ENCODE data around the gene CMTM1.
A peak's percentile ranks its signal among the peaks of the same experiment; 100 is the strongest.
"Not testable (repeated sequence)": the region's sequence is repeated elsewhere in the genome, so short reads cannot be mapped to it uniquely, and the experiment has no call there.

CMTM1 gene

DNA sequence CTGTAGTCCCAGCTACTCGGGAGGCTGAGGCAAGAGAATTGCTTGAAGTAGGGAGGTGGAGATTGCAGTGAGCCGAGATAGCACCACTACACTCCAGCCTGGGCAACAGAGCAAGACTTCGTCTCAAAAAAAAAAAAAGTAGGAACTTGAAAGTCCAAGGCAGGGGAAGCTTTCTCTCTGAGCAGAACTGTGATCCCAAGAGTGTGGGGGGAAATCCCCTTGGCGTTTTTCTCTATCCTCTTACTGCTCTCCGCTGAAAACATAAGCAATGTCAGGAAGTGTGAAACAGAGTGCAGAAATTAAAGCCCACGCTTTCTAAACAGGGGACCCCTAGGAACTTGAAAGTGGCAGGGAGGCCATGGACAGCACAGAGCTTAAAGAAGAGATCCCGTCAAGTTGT is 28.5 kb downstream of the CMTM1 start:
- peak; percentile 82 to 88 (median 85) for DNase-seq

DNA sequence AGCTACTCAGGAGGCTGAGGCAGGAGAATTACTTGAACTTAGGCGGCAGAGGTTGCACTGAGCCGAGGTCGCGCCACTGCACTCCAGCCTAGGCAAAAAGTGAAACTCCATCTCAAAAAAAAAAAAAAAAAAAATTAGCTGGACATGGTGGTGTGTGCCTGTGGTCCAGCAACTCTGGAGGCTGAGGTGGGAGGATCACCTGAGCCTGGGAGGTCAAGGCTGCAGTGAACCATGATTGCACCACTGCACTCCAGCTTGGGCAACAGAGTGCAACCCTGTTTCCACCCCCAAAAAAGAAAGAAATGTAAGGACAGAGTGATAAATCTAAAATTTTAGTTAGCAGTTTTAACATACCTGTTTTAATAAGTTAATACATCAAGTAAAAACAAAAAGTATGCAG is 30.3 kb downstream of the CMTM1 start:
- not testable (repeated sequence) for DNase-seq

DNA sequence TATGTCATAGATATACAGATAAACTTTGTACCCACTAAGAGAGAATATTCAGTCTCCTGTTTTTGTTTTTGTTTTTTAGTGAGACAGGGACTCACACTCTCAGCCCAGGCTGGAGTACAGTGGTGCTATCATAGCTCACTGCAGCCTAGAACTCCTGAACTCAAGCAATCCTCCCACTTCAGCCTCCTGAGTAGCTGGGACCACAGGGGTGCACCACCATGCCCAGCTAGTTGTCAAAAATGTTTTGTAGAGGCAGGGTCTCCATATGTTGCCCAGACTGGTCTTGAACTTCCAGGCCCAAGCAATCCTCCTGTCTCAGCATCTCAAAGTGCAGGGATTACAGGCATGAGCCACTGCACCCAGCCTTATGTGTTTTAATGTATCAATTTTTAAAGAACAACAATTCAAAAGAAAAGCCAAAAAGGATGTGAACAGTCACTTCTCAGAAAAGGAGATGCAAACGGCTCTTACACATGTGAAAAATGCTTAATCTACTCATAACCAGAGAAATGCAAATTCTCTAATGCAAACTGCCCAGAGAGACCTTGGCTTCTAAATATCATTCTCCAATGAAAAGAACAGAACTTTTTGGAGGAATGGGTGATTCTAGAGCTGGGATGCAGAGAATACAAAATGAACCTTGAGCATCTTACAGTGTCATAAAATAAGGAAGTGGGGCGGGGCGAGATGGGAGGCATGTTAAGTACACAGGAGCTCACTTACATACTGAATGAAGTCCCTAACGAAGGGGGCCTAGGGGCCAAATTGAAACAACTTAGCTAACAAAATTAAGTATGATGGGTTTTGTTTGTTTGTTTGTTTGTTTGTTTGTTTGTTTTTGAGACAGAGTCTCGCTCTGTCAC is 31.0 kb downstream of the CMTM1 start:
- peak in 1 of 3 donors; percentile 40 for DNase-seq

DNA sequence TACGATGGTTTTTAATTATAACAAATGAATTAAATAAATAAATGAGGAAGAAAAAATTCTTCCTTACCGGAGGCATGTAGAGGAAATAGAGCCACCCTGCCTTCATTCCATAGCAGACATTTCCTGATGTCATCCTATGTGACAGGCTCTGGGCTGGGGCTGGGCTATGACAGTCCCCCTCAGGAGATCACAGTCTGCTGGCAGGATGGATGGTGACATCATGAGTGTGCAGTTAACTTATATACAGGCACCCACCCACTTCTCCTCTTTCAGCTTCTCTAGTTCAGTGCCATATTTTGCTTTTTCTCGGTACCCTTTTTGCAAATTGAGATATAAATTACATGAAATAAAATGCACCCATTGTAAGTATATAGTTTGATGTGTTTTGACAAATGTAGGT is 31.9 kb downstream of the CMTM1 start:
- DNase-seq = peak; percentile 41 to 62 (median 61)

DNA sequence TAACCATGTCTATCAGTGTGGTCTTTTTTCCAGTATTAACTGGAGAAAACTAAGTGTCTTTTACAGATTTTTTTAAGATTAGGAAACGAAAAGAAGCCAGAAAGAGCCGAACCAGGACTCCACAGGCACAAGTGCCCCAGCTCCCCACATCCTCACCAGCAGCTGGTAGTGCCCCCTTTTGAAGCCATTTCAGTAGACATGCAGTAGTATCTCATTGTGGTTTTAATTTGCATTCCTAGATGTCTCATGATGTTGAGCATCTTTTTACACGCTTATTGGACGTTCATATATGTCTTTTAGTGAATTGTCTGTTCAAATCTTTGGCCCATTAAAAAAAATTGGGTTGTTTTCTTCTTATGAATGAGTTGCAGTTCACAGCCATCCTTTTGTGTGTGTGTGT is 33.5 kb downstream of the CMTM1 start:
- no peak for DNase-seq

DNA sequence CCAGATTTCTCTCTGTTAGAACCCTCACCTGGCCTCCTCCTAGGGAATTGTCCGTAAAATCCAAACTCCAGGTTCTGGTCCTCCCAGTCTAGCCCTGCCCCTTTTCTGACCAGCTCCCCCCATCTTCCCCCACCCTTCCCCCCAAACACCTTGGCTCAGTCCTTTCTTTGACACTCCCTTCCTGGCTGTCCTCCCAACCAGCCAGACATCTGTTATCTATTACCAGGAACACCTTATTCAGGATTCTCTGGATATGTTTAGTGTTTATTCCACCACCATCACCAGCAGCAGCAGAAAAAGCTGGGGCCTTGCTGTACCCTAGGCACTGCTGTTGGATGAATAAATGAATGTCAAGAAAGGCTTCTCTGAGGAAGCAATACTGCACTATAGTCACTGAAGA is 34.2 kb downstream of the CMTM1 start:
- no peak for DNase-seq

DNA sequence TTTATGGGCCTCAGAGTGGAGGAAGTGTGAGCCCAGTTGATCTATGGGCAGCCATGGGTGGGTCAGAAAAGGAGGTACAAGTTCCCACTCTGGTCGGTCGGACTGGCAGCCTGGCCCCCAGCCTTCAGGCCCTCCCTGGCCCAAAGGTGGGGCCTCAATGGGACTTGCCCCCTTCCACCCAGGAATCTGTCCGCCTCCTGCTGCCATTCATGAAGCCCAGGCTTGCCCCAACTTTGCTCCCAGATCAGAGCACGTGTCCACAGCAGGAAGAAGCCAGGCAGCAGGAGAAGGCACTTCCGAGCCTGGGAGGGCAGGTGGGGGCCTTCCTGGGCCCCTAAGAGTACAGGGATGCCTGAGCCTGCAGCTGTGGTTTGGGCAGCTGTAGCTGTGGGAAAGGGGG is 35.2 kb downstream of the CMTM1 start:
- no peak for DNase-seq

DNA sequence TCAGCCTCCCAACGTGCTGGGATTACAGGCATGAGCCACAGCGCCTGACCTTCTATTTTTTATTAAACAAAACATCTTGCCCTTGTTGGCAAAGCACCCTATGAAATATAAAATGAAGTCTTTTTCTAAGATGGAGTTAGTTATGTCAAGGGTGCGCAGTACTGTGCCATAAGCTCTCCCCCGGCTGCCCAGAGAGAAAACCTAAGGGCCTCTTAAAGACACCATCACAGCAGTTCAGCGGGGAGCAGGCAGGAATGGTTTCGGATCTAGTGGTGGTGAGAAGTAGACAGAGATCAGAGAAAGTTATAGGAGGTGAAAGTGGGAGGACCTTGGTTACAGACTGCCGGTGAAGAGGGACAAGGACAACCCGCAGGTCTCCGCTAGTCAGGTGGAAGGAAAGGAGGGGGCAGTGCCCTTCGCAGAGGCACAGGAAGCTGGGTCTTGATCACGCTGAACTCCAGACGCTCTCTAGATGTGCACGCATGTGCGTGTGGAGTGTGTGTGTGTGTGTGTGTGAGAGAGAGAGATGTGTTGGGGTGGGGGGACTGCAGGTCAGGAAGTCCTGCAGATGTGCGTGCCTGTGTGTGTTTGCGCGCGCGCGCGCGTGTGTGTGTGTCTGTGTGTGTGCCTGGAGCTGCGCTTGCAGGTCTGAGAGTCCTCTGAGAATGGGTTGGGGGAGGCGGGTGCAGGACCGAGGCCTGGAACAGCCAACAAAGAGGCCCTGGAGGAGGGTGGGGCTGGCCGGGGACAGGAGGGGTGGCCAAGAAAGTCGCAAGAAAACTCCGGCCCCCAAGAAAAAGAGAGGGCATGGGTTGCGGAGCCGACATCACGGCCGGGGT is 37.5 kb downstream of the CMTM1 start:
- peak in 1 of 3 donors; percentile 33 for DNase-seq

DNA sequence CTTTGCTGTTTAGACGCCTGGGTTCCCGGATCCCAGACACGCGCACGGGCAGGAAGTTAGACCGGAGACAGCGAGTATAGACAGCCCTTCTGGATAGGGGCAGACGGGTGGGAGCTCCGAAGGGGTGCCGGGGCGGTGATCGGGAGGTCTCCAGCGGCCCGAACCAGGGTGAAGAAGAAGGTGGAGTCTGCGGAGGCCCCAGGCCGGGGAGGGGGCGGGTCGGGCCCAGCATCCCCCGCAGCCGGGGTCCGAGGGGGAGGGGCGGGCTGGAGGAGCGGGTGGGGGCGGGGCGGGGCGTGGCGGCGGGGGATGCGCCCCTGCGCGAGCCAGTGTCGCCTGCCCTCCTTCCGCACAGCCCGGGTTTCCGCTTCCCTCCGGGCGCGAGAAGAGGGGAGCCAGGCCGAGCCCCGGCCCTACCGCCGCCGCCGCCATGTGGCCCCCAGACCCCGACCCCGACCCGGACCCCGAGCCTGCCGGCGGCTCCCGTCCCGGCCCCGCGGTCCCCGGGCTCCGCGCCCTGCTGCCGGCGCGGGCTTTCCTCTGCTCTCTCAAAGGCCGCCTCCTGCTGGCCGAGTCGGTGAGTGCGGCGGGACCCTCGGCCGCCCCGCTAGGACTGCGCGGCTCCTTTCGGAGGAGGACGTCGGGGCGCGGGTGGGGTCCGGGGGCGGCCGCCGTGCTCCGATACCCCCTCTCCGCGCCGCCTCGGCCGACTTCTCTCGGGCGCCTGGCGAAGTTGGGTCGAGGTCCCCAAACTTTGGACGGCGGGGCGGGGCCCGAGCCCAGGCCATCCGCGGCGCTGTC is 38.3 kb downstream of the CMTM1 start, which contains the start of gene CMTM3:
Gene CMTM3 (plus strand): TSS at position 329 of the 801 bp plus-strand sequence. CDS start 102 bp downstream, at position 431.
- DNase-seq = peak; percentile 74 to 90 (median 79)

DNA sequence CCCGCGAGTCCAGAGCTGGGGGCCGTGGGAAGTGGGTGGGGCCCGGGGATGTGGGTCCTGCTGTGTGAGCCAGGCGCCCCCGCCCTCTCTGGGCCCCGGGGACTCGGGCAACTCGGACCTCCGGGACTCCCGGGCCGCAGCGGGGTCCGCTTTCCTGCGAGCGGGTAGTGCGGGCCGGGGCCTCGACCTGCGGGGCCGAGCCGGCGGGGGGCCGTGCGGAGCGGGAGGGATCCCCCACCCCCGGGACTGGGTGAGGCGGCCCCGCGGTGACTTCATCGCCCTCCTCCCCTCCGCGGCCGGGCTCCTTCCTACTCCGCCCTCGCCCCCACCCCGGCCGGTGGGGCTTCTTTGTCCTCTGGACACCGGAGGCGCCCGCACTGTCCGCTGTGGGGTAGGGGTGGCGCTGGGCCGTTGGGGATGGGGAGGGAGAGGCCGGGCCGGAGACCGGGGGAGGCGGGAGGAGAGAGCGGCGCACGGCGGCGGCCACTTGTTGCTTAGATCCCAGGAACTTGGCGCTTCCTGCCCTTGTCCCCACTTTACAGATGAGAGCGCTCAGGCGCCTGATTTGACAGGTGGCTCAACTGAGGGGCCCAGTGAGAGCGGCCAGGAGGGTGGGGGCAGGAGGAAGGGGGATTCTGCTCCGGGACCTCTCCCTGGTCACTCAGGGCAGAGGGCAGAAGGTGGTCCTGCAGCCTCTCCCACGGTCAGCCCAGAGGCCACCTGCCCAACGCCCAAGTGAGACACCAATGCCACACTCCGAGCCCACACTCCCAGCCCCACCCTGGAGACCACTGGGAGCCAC is 39.1 kb downstream of the CMTM1 start:
- DNase-seq = peak; percentile 81 to 93 (median 85)

DNA sequence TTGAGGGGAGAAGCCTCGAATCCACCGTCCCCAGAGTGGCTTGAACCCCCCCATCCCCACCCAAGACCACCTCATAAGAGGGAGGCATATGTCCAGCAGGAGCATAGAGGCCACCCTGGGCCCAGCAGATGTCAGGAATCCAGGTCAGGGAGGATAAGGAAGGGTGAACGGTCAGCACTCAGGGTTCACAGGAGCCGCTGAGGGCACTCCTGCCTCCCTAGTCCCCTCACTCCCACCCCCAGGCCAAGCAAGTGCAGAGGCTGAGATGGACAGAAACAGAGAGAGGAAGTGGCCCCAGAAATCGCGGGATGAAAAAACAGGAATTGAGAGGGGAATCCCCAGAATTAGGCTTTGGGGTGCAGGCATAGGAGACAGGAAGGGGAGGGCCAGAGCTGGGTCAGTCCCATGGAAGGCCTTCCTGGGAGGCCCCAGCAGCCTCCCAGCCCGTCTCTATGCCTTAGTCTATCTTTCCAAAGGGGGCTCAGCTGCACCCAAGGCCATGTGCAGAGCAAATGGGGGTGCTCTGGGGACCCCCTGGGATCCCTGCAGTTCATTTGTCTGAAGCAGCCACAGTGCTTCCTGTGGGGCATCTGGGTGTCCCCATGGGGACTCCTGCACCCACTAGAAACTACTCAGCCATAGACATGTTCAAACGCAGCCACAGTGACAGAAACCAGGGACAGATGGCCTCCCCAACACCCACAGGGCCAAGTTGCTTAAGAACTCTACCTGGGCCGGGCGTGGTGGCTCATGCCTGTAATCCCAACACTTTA is 39.9 kb downstream of the CMTM1 start:
- DNase-seq = peak; percentile 86 to 89 (median 87)

DNA sequence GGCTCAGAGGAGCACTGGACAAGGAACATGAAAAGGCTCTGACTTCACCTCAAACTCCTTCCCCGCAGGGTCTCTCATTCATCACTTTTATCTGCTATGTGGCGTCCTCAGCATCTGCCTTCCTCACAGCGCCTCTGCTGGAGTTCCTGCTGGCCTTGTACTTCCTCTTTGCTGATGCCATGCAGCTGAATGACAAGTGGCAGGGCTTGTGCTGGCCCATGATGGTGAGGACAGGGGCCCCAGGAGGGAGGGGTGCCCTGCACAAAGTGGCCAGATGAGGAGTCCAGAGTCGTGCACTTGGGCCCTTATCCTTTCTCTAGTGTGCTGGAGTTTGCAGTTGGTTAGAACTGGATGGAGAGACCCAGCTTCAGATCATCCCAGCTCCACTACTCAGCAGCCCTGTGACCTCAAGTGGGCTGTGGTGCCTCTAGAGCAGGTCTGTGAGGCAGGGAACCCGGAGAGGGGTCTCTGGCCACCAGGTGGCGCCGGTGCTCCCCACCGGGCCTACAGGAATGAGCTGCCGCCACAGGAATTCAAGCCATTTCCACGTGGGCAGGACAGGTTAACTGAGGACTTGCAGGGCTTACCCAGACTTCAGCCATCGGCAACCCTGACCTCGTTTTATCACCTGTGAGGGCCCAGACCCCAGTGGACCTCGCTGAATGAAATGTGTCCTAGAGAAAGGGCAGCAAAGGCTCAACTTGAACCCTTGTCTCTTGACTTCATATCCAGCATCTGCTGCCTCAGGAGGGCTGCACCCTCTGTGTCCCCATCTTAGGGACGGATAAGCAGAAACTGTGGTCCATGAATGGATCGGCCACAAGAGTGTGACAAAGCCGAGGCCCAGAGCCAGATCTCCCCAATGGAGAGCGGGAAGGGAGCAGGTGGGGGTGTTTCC is 42.3 kb downstream of the CMTM1 start:
- peak; percentile 67 to 84 (median 70) for DNase-seq

DNA sequence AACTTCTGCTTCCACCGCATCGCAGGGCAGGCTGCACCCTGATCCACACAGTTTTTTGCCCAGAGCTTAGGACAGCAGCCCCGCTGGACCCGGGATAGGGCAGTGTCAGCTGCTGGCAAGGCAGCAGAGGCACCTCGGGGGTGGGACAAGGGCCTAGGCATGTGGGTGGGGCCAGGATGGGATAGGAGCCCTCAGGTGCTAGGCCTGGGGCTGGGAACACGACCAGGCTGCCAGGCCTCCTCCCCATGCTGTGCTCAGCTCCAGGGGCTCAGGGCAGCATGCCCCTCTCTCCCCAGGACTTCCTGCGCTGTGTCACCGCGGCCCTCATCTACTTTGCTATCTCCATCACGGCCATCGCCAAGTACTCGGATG is 42.9 kb downstream of the CMTM1 start:
- DNase-seq = no peak

DNA sequence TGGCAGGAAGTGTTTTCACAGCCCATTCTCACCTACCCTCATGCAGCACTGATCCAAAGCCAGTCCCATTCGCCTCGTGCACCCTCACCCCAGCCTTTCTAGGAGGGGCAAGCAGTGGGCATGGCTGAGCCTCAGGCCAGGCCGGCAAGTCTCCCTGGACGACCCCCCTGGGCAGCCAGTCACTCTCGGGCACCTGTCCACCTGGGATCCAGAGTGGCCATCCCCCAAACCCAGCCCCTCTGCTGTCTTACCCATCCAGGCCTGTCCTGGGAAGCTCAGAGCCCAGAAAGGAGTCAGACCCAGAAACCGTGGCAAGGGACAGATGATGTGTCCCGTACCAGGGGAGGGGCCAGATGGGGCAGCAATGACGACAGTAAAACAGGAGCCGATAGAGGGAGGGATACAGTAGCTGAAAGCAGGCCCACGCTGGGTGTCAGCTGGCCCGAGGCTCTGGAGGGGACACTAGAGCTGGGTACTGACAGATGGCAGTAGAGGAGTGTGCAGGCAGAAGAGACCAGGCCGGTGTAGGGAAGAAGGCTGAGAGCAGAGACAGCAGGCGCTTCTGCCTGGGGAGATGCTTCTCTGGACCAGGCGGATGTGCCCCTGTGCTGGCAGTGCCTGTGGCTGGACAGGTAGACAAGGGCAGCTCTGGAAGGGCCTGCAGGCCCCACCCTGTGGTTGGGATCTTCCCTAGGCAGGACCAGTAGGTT is 44.0 kb downstream of the CMTM1 start:
- no peak for DNase-seq

DNA sequence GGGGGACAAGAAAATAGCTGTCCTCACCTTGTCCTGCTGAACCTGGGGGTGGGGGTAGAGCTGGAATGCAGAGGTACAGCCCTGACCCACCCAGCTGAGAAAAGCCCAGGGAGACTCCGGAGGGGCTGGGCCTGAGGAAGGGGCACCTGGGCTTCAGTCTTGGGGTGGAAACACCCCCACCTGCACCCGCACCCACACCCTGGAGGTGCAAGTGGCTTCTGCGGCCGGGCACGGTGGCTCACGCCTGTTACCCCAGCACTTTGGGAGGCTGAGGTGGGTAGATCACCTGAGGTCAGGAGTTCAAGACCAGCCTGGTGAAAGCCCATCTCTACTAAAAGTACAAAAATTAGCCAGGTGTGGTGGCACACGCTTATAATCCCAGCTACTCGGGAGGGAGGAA is 45.7 kb downstream of the CMTM1 start:
- DNase-seq = not testable (repeated sequence)

DNA sequence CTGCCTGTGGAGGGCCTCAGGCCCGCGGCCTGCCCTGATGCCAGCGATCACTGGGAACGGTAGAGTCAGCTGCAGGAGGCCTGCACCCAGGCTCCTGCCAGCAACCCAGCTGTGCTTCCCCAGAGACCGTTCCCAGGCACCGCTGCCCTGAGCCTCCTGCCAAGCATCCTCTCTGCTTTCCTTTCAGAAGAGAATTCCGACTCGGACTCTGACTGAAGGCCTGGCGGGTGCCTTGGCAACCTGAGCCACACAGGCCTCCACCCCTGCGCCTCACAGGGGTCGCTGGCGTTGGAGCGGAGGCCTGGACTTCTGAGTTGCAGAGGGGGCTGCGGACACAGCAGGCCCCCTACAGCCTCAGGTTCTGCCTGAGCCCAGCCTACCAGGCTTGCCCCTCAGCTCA is 46.2 kb downstream of the CMTM1 start:
- DNase-seq = no peak

DNA sequence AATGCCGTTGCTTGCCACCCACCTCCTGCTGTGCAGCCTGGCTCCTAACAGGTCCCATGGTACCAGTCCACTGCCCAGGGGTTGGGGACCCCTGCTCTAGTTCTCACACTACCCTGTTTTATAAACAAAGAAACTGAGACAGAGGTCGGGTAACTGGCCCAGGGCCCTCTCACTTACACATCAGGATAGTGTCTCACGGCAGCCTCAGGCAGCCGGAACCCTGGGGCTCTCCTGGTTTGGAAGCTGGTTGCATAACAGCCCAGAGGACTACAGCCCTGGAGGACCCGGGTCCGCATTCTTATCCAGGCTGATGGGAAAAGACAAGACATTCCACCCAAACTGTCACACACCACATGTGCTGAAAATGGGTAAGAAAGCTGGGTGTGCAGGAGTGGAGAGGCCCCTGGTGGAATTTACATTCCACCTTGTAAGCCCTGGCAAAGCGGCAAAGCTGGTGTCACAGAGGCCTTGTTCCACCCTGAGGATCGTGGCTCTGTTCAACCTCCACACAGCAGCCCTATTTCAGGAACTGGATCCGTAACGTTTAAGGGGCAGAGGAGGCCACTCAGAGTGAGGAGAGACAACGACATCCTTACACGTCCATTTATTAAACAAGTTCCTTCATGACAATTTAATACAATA is 48.0 kb downstream of the CMTM1 start:
- no peak for DNase-seq

DNA sequence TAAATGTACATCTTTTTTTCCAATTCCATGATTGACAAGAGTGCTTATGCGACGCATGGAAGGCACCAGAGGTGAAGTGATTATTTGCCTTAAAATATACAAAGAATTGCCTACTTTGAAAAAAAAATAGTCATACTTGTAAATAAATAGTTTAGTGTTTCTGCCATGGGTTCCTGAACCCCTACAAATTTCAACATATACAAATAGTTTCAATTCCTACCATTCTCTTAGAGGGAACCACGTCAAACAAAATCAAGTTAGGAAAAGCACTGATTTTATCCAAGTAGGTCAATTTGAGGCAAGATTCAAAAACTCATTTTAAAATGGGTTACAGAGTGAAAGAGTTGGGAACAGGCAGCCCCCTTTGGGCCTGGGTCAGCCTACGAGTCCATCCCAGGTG is 49.9 kb downstream of the CMTM1 start:
- no peak for DNase-seq

DNA sequence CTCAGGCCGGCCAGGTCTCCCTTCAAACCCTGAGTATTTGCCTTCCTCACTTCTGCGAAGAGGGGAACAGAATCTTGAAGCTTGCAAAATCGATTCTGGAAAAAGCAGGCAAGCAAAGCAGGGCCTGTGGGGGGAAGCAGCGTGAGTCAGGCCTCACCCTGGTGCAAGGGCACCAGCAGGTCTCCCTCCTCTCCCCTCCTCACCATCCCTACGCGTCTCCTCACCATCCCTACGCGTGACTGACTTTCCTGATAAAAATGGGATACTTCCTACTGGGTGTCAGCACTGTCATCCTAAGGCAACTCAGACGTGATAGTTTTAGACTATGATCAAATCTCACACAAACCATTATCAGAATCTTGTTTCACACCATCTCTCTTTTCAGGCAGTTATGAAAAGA is 50.4 kb downstream of the CMTM1 start:
- peak in 2 of 3 donors; percentile 24 to 26 for DNase-seq

Measured in suppressor macrophage treated with lipopolysaccharide for 1 hour (primary cell).